H9 (cell line): Measurements from ENCODE around the gene VDAC2. TPM values are rescaled to one million over a fixed set of nuclear protein-coding genes. Genes with fewer than 3 reads are reported as not detected.

Experiments
- DNase-seq: peaks from one replicate; pipeline ENCODE4 v3.0.0-alpha.2; 2017
- H2AFZ ChIP-seq: one replicate; pipeline ENCODE4 v1.6.1; 2013; ENCODE audit warnings: mild to moderate bottlenecking, low read length, control low read depth, moderate library complexity
- H2AK5ac ChIP-seq: 2 replicates; pipeline ENCODE4 v1.6.1; 2013; ENCODE audit warnings: low read length, control low read depth, mixed read lengths; ENCODE audit not compliant: insufficient read length
- H2BK120ac ChIP-seq: one replicate; pipeline ENCODE4 v1.6.1; 2013; ENCODE audit warnings: low read depth, mild to moderate bottlenecking, low read length, control low read depth, inconsistent platforms; ENCODE audit not compliant: poor library complexity, severe bottlenecking
- H2BK12ac ChIP-seq: 2 replicates; pipeline ENCODE4 v1.6.1; 2013; ENCODE audit warnings: low read length, control low read depth, mixed read lengths, low read depth; ENCODE audit not compliant: insufficient read length
- H2BK15ac ChIP-seq: 2 replicates; pipeline ENCODE4 v1.6.1; 2013; ENCODE audit warnings: low read depth, low read length, control low read depth
- H2BK20ac ChIP-seq: one replicate; pipeline ENCODE4 v1.6.1; 2013; ENCODE audit warnings: low read depth, mild to moderate bottlenecking, low read length, control low read depth, inconsistent platforms; ENCODE audit not compliant: poor library complexity, severe bottlenecking
- H2BK5ac ChIP-seq: 2 replicates; pipeline ENCODE4 v1.6.1; 2013; ENCODE audit warnings: low read length, control low read depth, mixed read lengths; ENCODE audit not compliant: insufficient read length
- H3K14ac ChIP-seq: 2 replicates; pipeline ENCODE4 v1.6.1; 2013; ENCODE audit warnings: low read length, control low read depth; ENCODE audit not compliant: insufficient read depth
- H3K18ac ChIP-seq: 2 replicates; pipeline ENCODE4 v1.6.1; 2013; ENCODE audit warnings: low read depth, mild to moderate bottlenecking, mixed read lengths, low read length, control low read depth; ENCODE audit not compliant: insufficient read length
- H3K23ac ChIP-seq: 2 replicates; pipeline ENCODE4 v1.6.1; 2013; ENCODE audit warnings: low read length, control low read depth, mixed read lengths, low read depth; ENCODE audit not compliant: insufficient read length
- H3K23me2 ChIP-seq: 2 replicates; pipeline ENCODE4 v1.6.1; 2013; ENCODE audit warnings: low read depth, mild to moderate bottlenecking, mixed read lengths, low read length, control low read depth; ENCODE audit not compliant: insufficient read length, poor library complexity, severe bottlenecking
- H3K27ac ChIP-seq: 2 replicates; pipeline ENCODE4 v1.5.1; 2013; ENCODE audit warnings: low read length, control low read depth, mixed read lengths, low read depth; ENCODE audit not compliant: insufficient read length
- H3K27me3 ChIP-seq: 2 replicates; pipeline ENCODE4 v1.6.1; 2013; ENCODE audit warnings: low read length, control low read depth, inconsistent platforms; ENCODE audit not compliant: insufficient read depth
- H3K4ac ChIP-seq: 2 replicates; pipeline ENCODE4 v1.6.1; 2013; ENCODE audit warnings: low read depth, mild to moderate bottlenecking, control low read depth, inconsistent platforms, low read length, moderate library complexity
- H3K4me1 ChIP-seq: 2 replicates; pipeline ENCODE4 v1.6.1; 2013; ENCODE audit warnings: low read length, control low read depth, inconsistent platforms; ENCODE audit not compliant: insufficient read depth
- H3K4me2 ChIP-seq: 2 replicates; pipeline ENCODE4 v1.6.1; 2013; ENCODE audit warnings: low read length, control low read depth, mixed read lengths; ENCODE audit not compliant: insufficient read length, insufficient read depth
- H3K56ac ChIP-seq: 2 replicates; pipeline ENCODE4 v1.6.1; 2013; ENCODE audit warnings: low read depth, mild to moderate bottlenecking, mixed read lengths, low read length, control low read depth; ENCODE audit not compliant: insufficient read length
- H3K79me1 ChIP-seq: 2 replicates; pipeline ENCODE4 v1.6.1; 2013; ENCODE audit warnings: low read depth, mild to moderate bottlenecking, moderate library complexity, low read length, control low read depth, inconsistent platforms; ENCODE audit not compliant: insufficient read depth, poor library complexity, severe bottlenecking
- H3K79me2 ChIP-seq: 2 replicates; pipeline ENCODE4 v1.6.1; 2013; ENCODE audit warnings: low read length, control low read depth, inconsistent platforms; ENCODE audit not compliant: insufficient read depth
- H3K9ac ChIP-seq: 2 replicates; pipeline ENCODE4 v1.6.1; 2013; ENCODE audit warnings: low read length, control low read depth, mixed read lengths; ENCODE audit not compliant: insufficient read length; ENCODE audit errors: extremely low read depth
- H3K9me3 ChIP-seq: one replicate; pipeline ENCODE4 v1.6.1; 2013; ENCODE audit warnings: low read depth, low read length, inconsistent platforms; ENCODE audit not compliant: control insufficient read depth
- H3T11ph ChIP-seq: one replicate; pipeline ENCODE4 v1.6.1; 2013; ENCODE audit warnings: mild to moderate bottlenecking, low read length, control low read depth, inconsistent platforms
- H4K20me1 ChIP-seq: one replicate; pipeline ENCODE4 v1.6.1; 2013; ENCODE audit not compliant: control insufficient read depth, insufficient read length, insufficient read depth
- H4K5ac ChIP-seq: 2 replicates; pipeline ENCODE4 v1.6.1; 2013; ENCODE audit warnings: low read depth, mild to moderate bottlenecking, mixed read lengths, low read length, control low read depth; ENCODE audit not compliant: insufficient read length
- H4K8ac ChIP-seq: replicated peaks from 2 replicates; pipeline ENCODE4 v1.6.1; 2013; ENCODE audit warnings: low read length, control low read depth, mixed read lengths, low read depth; ENCODE audit not compliant: insufficient read length
- H4K91ac ChIP-seq: 2 replicates; pipeline ENCODE4 v1.6.1; 2013; ENCODE audit warnings: low read depth, mild to moderate bottlenecking, moderate library complexity, mixed read lengths, low read length, control low read depth; ENCODE audit not compliant: insufficient read length
- H3K27ac Mint-ChIP-seq, 3 experiments: 2 replicates in 2 of 3; 3 replicates in 1 of 3; pipeline ENCODE4 v1.8.0; 2020 to 2021; ENCODE audit warnings: mixed read lengths in 3 of 3, mild to moderate bottlenecking in 1 of 3, moderate library complexity in 1 of 3
- H3K27me3 Mint-ChIP-seq: 2 replicates; pipeline ENCODE4 v1.8.0; 2021; ENCODE audit warnings: low read depth, mild to moderate bottlenecking, moderate library complexity, mixed read lengths
- H3K36me3 Mint-ChIP-seq, 3 experiments: 2 replicates in 2 of 3; 3 replicates in 1 of 3; pipeline ENCODE4 v1.8.0; 2020 to 2021; ENCODE audit warnings: low read depth in 3 of 3, mixed read lengths in 3 of 3; ENCODE audit not compliant: insufficient read depth in 1 of 3
- H3K4me1 Mint-ChIP-seq, 2 experiments: 2 replicates each; pipeline ENCODE4 v1.8.0; 2020; ENCODE audit warnings: mixed read lengths in 2 of 2
- H3K4me3 Mint-ChIP-seq, 2 experiments: 2 replicates in 1 of 2; 3 replicates in 1 of 2; pipeline ENCODE4 v1.8.0; 2020 to 2021; ENCODE audit warnings: mild to moderate bottlenecking in 2 of 2, mixed read lengths in 2 of 2, moderate library complexity in 1 of 2
- H3K9me3 Mint-ChIP-seq, 2 experiments: 2 replicates in 1 of 2; 3 replicates in 1 of 2; pipeline ENCODE4 v1.8.0; 2020; ENCODE audit warnings: mild to moderate bottlenecking in 2 of 2, mixed read lengths in 2 of 2, moderate library complexity in 1 of 2
- WGBS: extraction: QIAGEN DNeasy Blood & Tissue Kit; methylation state at CpG from one replicate; pipeline ENCODE4 v1.1.7; 2013; ENCODE audit warnings: missing lambda C conversion rate, low lambda C conversion rate, mixed read lengths; ENCODE audit not compliant: insufficient read length; ENCODE audit errors: extremely low coverage; 5-methylcytosine and 5-hydroxymethylcytosine counted together
- total RNA-seq: library from RNA; stranded (reverse); gene quantifications from 2 replicates; pipeline ENCODE4 v1.2.1, GENCODE V29; 2021
- TF ChIP-seq, protein P1 (sequence below): fragments of 200-600 bp; sonication (generic); conservative IDR thresholded peaks from 3 replicates; pipeline ENCODE4 v1.8.0; 2021; ENCODE audit warnings: antibody characterized with exemption, mild to moderate bottlenecking

Gene VDAC2
- total RNA-seq, 1 experiment from 2014 or later: 271 TPM

DNA sequence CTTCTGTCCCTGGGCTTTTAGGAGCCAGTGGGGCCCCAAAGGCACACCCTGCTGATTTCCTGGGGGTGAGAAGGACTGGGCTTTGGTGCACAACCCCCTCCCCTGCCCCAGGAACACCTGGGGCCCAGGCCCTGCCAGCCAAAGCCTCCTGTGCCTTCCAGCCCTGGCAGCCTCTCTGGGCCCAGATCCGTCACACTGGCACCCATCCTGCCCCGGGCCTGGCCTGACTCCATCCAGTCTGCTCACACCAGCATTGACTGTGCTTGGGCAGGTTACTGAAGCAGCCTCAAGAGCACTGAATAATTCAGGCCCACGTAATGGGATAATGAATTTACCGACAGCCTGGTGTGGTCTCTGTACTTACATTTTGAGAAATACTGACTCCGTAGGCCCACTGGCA, 37.2 kb downstream of the VDAC2 start:
- no peak overlapping the region for H2BK120ac ChIP-seq
- Mint-ChIP-seq H3K9me3 (peaks cover 7 to 8% of the 10 kb centered on the region in 2 experiments), H3K4me3 (no peak overlapping the region), H3K27me3 (peaks cover 1% of the 10 kb centered on the region), H3K36me3 (peaks cover 0 to 3% (median 0%) of the 10 kb centered on the region in 3 experiments; a peak in 2 of 7 replicates), H3K4me1 (peaks cover 9 to 16% of the 10 kb centered on the region in 2 experiments), H3K27ac (no peak overlapping the region)
- no peak overlapping the region for H3K56ac ChIP-seq
- no peak overlapping the region for H3K23ac ChIP-seq
- no peaks in the 10 kb centered on the region; the same call in 1 of the 2 replicates for H3K4me1 ChIP-seq
- H3K4ac ChIP-seq: no peak overlapping the region
- H4K5ac ChIP-seq: no peak overlapping the region
- H3K9me3 ChIP-seq: no peaks in the 10 kb centered on the region
- no peak overlapping the region for H2AK5ac ChIP-seq
- no peak overlapping the region for H3K4me2 ChIP-seq
- no peak overlapping the region for H3K27ac ChIP-seq
- no peak overlapping the region for H4K8ac ChIP-seq
- DNase-seq: no peak
- H3K23me2 ChIP-seq: no peaks in the 10 kb centered on the region
- H2BK20ac ChIP-seq: no peak overlapping the region
- no peak overlapping the region for H3K18ac ChIP-seq
- H4K91ac ChIP-seq: no peak overlapping the region
- H2BK5ac ChIP-seq: no peak overlapping the region
- no peak overlapping the region for H3K9ac ChIP-seq
- H2BK15ac ChIP-seq: no peak overlapping the region
- H2AFZ ChIP-seq: no peak overlapping the region
- TF ChIP-seq, protein P1, sequence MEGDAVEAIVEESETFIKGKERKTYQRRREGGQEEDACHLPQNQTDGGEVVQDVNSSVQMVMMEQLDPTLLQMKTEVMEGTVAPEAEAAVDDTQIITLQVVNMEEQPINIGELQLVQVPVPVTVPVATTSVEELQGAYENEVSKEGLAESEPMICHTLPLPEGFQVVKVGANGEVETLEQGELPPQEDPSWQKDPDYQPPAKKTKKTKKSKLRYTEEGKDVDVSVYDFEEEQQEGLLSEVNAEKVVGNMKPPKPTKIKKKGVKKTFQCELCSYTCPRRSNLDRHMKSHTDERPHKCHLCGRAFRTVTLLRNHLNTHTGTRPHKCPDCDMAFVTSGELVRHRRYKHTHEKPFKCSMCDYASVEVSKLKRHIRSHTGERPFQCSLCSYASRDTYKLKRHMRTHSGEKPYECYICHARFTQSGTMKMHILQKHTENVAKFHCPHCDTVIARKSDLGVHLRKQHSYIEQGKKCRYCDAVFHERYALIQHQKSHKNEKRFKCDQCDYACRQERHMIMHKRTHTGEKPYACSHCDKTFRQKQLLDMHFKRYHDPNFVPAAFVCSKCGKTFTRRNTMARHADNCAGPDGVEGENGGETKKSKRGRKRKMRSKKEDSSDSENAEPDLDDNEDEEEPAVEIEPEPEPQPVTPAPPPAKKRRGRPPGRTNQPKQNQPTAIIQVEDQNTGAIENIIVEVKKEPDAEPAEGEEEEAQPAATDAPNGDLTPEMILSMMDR: no peak
- H3K14ac ChIP-seq: no peak overlapping the region
- WGBS: no CpG with 5 or more reads among the region's 5 CpGs
- no peaks in the 10 kb centered on the region for H3K79me1 ChIP-seq
- no peaks in the 10 kb centered on the region for H3K27me3 ChIP-seq
- H3K79me2 ChIP-seq: no peaks in the 10 kb centered on the region
- H2BK12ac ChIP-seq: no peak overlapping the region
- H3T11ph ChIP-seq: no peak overlapping the region
- H4K20me1 ChIP-seq: no peaks in the 10 kb centered on the region
